ENCODE data around the gene KANSL3. TPM values are rescaled to one million over a fixed set of nuclear protein-coding genes. Genes with fewer than 3 reads are reported as not detected.

KANSL3 gene
- total RNA-seq, 1 donor from 2014 or later = 36.3 TPM

- H3K27ac Mint-ChIP-seq (ENCODE audit: unreplicated experiment) = no peak overlapping the region
- TF ChIP-seq, protein P1, sequence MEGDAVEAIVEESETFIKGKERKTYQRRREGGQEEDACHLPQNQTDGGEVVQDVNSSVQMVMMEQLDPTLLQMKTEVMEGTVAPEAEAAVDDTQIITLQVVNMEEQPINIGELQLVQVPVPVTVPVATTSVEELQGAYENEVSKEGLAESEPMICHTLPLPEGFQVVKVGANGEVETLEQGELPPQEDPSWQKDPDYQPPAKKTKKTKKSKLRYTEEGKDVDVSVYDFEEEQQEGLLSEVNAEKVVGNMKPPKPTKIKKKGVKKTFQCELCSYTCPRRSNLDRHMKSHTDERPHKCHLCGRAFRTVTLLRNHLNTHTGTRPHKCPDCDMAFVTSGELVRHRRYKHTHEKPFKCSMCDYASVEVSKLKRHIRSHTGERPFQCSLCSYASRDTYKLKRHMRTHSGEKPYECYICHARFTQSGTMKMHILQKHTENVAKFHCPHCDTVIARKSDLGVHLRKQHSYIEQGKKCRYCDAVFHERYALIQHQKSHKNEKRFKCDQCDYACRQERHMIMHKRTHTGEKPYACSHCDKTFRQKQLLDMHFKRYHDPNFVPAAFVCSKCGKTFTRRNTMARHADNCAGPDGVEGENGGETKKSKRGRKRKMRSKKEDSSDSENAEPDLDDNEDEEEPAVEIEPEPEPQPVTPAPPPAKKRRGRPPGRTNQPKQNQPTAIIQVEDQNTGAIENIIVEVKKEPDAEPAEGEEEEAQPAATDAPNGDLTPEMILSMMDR (IDR thresholded peaks at IDR 0.05; ENCODE audit: unreplicated experiment) = no peak
- DNase-seq (ENCODE audit: low spot score) = no peak
- peaks cover 4% of the 10 kb centered on the region for H3K27me3 Mint-ChIP-seq (ENCODE audit: unreplicated experiment)
- H3K4me3 Mint-ChIP-seq (ENCODE audit: unreplicated experiment) = no peak overlapping the region
- H3K9me3 Mint-ChIP-seq (ENCODE audit: unreplicated experiment) = no peaks in the 10 kb centered on the region
- peaks cover 19% of the 10 kb centered on the region for H3K36me3 Mint-ChIP-seq (ENCODE audit: low read depth, unreplicated experiment)
- H3K4me1 Mint-ChIP-seq (ENCODE audit: unreplicated experiment) = no peaks in the 10 kb centered on the region
These were observed 91.8 kb downstream of the KANSL3 start for GRCh38 chr2:96546321-96546720.

Other genes with a start within 250 kb of the KANSL3 start
- not detected for gene NEURL3, start 133.0 kb downstream of the KANSL3 start, total RNA-seq (ENCODE audit: unreplicated experiment)
- gene ARID5A, start 101.6 kb downstream of the KANSL3 start, total RNA-seq (ENCODE audit: unreplicated experiment) = 16.4 TPM
- 1.0 TPM for gene FER1L5, start 4.5 kb upstream of the KANSL3 start, total RNA-seq (ENCODE audit: unreplicated experiment)
- gene LMAN2L, start 101.8 kb upstream of the KANSL3 start, total RNA-seq (ENCODE audit: unreplicated experiment) = 19.4 TPM
- 5.9 TPM for gene CNNM4, start 122.6 kb upstream of the KANSL3 start, total RNA-seq (ENCODE audit: unreplicated experiment)
- 14.7 TPM for gene CNNM3, start 178.0 kb upstream of the KANSL3 start, total RNA-seq (ENCODE audit: unreplicated experiment)
- 4.7 TPM for gene ANKRD23, start 205.7 kb upstream of the KANSL3 start, total RNA-seq (ENCODE audit: unreplicated experiment)
- 14.9 TPM for gene ANKRD39, start 219.7 kb upstream of the KANSL3 start, total RNA-seq (ENCODE audit: unreplicated experiment)
- 279 TPM for gene SEMA4C, start 231.8 kb upstream of the KANSL3 start, total RNA-seq (ENCODE audit: unreplicated experiment)